ENCODE measurements around the gene CAMTA1.

- TF ChIP-seq CTCF (IDR thresholded peaks at IDR 0.05; ENCODE audit: low read depth, low read length, missing input control): no peak
- TF ChIP-seq GABPA (IDR thresholded peaks at IDR 0.05 in 1 of 2, conservative IDR thresholded peaks at IDR 0.05 in 1 of 2): no peak
- TF ChIP-seq MAX (IDR thresholded peaks at IDR 0.05): no peak
- TF ChIP-seq EGR1 (IDR thresholded peaks at IDR 0.05; ENCODE audit: low read depth in 2 of 2): no peak
- TF ChIP-seq RXRA (IDR thresholded peaks at IDR 0.05): no peak
- TF ChIP-seq SP1 (IDR thresholded peaks at IDR 0.05): no peak
- TF ChIP-seq REST (IDR thresholded peaks at IDR 0.05): no peak
Observed at GRCh38 chr1:7375781-7376660, 590.8 kb downstream of the CAMTA1 start.

Data from liver (tissue), 3 donors.